GM18861 (cell line): Measurements from ENCODE around the gene ANKRD37.
"Not testable (repeated sequence)": the region's sequence is repeated elsewhere in the genome, so short reads cannot be mapped to it uniquely, and the experiment has no call there.

Source experiments
- ATAC-seq: cut with Tn5 transposase; IDR thresholded peaks from one replicate; pipeline ENCODE4 v1.9.1; 2021; ENCODE audit not compliant: unreplicated experiment

The ANKRD37 gene, protein sequence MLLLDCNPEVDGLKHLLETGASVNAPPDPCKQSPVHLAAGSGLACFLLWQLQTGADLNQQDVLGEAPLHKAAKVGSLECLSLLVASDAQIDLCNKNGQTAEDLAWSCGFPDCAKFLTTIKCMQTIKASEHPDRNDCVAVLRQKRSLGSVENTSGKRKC

DNA sequence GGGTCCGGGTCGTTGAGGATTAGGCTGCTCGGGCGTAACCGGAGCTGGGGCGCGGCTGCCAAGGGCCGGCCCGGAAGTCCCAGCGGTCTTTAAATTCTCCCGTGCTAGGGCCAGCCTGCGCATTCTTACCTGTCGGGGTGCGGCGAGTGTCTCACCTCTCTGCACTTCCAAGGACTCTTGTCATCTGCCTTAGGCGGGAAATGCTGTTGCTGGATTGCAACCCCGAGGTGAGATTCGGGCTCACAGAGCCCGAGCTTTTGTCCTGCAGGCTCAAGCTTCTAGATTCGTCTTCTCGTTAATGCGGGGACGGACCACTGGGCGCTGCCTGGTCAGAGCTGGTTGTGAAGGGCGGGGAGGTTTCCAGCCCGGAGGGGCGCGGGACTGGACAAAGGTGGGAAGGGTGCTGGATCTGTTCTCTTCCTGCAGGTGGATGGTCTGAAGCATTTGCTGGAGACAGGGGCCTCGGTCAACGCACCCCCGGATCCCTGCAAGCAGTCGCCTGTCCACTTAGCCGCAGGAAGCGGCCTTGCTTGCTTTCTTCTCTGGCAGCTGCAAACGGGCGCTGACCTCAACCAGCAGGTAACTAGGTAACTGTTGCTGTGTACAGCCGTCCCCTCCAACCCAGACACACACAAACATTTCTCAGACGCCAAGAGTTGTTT, at the start of gene ANKRD37:
Gene ANKRD37, plus strand, starts transcription at position 118 of the 662 bp plus-strand sequence. Its CDS starts 83 bp downstream, at position 201.
- ATAC-seq, result no peak

DNA sequence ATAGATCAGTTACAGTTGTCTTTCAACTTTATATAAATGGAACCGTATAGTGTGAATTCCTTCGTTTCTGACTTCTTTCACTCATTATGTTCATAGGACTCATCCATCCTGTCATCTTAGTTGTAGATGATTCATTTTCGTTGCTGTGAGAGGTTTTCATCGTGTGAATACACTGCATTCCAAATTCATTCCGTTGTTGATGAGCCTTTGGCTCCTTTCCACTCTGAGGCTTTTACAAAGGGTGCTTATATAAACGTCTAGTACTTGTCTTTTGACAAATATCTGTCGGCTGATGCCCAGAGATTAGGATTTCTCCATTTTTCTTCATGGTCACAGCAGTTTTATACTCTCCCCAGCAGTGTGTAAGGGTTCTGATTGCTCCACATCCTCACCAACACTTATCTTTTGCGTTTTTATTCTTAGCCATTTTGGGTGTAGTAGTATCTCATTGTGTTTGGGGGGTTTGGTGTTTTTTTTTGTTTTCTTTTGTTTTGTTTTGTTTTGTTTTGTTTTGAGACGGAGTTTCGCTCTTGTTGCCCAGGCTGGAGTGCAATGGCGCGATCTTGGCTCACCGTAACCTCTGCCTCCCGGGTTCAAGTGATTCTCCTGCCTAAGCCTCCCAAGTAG, 49.6 kb upstream of the ANKRD37 start:
- no peak for ATAC-seq

DNA sequence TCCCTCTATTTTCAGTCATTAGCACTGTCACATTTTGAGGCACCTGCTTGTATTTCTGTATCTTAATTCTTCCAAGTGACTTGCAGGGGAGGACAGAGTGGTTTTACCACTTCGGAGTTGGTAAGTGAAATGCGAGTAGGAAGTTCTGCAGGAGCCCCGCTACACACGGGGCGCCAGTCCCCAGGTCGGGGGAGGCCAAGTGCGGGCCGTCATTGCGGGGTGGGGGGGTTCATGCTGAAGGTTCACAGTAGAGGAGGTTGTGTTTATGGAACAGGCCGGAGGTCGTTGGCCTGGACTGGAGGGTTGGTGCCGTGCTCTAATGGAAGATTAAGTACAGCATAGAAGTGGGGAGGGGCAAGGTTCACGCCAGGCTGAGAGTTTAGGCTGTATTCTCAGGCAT, 45.0 kb upstream of the ANKRD37 start:
- ATAC-seq, result no peak

DNA sequence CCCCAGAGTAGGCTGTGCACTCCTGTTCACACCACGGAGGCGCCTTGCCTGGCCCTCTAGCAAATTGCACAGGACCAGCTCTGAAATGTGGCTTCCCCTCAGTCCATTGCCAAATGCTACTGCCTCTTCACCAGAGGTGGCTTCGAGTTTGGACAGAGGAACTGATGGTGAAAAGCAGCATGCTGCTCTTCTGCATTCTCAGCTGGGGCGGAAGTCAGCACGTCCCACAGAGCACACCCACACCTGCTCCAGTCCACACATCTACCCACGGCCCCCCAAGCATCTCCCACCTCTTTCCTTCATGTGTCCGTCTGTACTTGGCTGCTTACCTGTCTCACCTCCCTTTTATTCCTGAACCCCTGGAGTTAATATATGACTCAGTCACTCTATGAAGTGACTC, 44.4 kb upstream of the ANKRD37 start:
- no peak for ATAC-seq

DNA sequence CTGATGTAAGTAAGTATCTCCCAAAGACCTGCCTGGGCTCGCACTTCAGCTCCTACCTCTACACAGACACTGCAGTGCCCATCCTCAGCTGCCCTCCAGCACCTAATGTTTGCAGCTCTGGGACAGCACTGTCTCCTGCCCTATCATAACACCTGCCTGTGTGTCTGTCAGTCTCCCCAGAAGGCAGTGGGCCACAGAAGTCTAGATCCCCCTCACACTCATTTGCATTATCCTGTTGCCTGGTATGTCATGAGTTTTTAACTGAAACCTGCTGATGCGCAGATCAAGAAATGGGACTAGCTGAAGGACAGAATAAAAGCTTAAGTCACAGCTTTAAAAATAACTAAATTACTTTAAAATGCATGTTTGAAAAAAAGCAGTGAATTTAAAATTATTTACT, 43.9 kb upstream of the ANKRD37 start:
- no peak for ATAC-seq

DNA sequence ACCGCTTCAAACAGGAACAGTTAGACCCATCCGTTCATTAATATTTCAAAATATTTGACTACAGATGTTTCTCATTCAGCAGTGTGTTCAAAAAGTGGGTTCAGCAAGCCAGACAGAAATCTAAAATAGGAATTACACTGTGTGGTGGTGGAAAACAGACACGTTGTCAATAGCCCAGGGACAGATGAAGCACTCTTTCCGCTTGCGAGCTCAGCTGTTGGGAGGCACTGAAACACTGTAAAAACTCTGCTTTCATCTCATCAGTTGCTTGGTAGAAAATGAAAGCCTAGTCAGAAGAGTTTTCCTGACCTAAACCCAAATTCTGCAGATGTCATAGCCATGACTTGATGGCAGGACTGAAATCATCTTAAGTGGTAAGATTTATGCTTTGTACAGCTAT, 39.4 kb upstream of the ANKRD37 start:
- ATAC-seq, result no peak

DNA sequence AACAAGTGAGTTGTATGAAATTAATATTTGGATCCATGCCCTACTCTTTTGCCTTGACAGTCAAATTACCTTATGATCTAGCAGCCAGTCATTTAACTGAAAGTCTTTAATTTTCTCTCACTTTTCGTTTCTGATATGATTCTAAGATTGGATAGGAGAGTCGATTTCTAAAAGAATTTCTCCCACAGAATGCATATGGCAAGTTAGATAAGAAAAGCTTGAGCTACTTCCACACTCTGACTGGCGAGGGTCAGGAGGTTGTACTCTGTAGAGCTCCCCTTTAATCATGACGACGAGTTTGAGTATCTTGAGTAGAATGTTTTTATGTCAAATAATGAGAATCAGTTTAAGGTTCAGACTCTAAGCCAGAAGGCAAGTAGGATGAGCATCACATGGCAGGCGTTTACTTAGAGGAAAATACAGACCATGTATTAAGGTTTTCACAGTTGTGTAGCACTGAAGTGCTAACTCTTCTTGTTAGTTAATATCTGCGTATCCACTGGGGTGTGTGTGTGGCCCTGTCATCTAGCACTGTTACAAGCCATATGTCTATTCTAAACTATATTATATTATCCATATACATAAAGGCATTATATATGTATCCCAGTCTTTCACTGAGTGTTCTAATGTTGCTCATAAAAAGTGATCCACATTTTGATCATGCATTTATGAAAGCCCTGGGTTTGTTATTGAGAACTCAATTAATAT, 38.8 kb upstream of the ANKRD37 start:
- ATAC-seq, result no peak

DNA sequence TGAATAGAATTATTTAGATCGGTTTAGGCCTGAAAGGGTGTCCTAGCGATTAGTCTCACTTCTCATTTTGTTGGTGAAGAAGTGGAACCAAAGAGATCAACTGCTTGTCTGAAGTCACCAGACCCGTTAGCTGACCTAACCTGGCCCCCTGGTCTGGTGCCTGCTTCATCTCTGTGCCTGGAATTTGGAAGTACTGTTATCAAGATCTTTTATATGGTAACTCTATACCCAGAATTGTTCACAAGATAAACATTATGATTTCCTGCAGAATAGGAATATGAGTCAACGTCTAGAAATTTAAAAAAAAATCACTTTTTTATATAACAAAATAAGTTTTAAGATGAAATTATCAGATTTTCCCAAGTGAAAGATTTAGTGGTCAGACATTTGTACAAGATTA, 38.1 kb upstream of the ANKRD37 start:
- ATAC-seq, result no peak

DNA sequence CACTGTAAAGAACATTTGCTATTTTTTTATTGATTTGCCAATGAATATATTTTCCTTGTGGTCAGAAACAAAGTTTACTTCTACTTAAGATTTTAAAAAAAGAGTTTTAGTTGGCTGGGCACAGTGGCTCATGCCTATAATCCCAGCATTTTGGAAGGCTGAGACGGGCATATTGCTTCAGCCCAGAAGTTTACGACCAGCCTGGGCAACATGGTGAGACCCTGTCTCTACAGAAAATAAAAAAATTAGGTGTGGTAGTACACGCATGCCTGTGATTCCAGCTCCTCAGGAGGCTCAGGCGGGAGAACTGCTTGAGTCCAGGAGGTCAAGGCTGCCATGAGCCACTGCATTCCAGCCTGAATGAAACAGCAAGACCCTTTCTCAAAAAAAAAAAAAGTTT, 37.7 kb upstream of the ANKRD37 start:
- no peak for ATAC-seq

DNA sequence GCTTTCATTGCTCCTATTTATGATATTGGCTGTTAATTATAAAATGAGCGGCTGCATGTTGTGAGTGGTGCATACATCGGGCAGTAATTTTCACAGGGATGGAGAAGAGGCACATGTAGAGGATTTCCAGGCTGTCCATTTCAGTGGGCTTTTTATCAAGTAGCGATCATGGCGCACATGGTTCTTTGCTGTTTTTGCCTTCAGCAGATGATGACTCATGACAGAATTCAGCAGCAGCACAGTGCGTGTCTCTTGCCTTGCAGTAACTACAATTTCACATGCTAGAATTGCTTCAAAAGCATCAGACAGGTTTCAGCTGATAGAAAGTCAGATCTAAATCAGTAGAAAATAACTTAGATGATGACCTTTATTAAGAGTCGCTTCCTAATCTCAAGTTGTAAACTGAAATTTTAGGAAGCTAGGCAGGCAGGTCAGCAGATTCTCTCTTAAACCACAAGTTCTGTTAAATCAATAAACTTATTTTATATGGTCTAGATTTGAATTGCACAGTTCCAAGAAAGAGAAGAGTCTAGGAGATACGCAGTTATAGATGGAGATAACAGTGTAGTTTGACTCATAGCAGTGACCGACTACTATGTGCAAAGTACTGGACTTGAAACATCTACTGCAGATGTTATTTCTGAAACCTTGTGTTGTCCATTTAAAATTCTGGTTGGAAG, 36.7 kb upstream of the ANKRD37 start:
- no peak for ATAC-seq

DNA sequence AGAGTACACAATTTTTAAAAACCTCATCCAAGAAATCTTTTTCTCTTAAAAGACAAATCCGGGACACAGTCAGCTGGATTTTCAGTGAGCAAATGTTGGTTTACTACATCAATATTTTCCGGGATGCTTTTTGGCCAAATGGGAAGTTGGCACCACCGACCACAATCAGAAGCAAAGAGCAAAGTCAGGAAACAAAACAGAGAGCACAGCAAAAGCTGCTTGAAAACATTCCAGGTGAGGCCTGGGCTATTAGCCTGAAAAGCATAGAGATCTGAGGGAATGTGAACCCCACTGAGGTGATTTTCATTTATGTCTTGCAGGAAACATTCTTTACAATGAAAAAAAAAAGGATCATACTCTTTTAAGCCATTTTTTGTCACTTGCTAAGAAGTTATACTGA, 34.8 kb upstream of the ANKRD37 start:
- ATAC-seq, result no peak

DNA sequence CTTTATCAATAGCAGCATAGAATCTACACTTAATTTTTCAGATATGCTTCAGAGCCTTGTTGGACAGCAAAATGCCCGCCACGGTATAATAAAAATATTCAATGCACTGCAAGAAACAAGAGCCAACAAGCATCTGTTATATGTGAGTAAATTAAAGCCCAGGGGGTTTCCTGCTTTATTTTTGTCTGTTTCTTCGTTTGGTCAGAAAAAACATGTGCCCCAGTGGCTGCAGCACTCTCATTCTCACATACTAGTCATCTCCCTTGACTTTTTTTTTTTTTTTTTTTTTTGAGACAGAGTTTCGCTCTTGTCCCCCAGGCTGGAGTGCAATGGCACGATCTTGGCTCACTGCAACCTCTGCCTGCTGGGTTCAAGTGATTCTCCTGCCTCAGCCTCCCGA, 34.1 kb upstream of the ANKRD37 start:
- not testable (repeated sequence) for ATAC-seq

DNA sequence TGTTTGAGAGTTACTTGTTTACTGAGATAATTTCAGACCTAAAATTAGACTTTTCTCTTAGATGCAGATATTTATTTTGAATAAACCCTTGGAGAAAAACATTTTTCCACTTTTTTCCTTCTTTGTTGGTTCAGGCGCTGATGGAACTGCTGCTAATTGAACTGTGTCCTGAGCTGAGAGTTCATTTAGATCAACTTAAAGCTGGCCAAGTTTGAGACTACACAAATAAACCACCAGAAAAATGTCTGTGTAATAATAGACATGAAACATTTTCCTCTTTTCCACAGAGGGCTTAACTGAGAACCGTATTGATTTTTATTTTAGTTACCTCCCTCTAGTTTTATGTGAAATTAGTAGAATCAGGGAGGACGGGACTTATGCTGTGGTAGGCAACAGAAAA, 33.4 kb upstream of the ANKRD37 start:
- no peak for ATAC-seq

DNA sequence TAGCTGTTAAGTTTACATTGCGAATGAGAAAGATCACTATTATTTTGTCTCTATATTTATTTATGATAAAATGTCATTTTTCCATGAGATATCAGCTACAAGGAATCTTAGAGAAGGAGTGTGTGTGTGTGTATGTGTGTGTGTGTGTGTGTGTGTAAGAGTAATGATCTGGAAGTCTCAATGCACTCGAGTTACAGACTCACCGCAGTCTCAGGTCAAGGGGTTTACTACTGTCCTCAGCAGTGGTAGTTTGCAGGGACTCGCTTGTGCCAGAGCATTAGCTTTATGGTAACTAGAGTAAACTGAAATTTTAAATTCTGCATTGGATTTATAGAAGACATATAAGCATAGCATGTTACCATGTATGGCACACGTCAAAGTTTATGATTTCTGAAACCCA, 31.8 kb upstream of the ANKRD37 start:
- no peak for ATAC-seq

DNA sequence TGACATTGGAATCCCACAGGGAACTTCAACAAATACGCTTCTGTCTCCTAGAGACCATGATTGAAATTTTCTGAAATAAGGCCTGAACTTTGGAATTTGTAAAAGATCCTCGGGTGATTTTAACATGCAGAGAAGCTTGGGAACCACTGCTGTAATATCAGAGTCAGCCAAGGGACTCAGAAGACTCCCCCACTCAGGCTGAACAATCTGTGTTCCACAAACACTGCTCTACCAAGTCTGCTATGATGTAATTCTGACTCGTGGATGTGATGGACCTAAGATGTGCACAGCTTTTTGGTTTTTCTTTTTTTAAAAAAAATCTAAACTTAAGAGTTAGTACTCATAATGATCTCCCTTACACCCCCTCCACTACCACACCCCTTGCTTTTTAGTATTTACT, 26.9 kb upstream of the ANKRD37 start:
- no peak for ATAC-seq

DNA sequence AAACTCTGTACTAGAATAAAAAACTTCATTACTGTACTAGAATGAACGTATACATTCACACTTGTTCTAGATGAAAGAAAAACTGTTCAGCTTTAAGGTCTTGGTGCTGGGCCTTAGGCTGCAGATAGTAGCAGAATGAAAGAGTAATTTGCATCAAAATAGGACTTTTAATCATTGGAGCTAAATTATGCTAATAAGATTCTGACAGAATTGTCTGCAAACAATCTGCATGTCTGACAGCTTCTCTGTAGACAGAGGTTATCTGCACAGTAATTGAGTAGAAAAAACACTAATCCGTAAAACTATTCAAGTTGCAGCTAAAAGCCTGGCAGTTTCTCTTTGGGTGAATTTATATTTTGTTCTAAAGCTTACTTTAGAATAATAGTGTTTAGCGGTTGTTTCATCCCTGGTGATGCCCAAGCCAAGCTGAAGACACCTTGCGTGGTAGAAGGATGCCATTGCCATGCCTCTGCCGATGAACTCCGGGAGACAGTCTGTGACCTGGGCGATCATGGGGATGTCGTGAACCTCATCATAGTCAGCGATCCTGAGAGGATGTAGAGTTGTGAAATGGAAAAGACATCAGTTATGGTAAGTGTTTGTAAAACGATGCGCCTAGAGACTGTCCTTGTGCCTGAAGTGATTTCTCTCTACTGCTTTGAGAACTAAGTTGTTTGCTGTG, 26.2 kb upstream of the ANKRD37 start:
- ATAC-seq, result no peak

DNA sequence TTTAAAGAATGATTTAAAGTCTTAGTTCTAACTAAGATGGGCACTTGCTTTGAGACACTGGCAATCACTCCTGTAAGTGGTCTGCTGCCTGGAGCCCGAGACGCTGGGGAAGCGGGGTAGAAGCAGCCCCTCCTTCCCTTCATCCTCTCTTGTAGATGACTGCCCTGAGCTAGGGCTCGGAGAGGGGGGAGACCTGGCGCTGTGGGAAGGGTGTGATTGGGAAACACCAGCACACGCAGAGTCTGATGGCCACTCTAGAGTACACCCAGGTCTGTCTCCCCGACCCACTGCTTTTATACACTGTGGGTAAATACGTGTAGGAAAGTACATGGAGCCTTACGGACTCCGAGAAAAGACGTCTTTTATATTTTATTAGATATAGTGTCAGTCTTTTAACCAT, 24.9 kb upstream of the ANKRD37 start:
- no peak for ATAC-seq

DNA sequence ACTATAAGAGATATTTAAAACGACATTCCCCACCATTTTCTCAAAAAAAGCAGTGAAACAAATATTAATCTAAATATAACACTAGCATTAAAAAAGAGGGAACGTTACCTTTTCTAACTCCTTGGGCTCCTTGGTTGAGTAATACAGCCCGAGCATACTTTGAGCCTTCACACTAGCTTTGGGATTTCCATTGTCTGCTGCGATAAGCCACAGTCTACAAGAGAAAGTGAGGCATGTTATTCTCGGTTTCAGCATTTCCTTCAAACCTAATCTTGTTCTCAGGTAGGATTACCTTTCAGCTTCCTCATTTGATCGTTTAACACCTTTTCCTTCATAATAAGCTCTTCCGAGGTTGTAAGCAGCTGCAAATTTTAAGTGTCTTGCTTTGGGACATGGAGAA, 22.6 kb upstream of the ANKRD37 start:
- no peak for ATAC-seq

DNA sequence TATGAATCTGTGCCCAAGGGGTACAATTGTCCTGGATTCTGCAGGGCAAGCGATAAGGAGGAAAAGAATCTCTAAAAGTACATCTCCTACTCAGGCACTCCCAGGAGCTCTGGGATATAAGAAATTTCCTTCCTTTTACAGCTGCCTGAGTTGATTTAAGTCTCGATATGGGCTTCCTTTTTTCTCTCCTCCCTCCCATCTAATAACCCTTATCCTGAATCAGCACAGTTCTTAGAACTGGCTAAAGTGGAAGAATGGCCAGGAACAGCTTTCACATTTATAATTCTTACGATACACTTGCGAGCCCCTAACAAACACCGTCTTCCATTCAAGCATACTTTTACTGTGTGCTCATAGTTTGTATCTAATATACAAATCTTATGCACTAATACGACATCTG, 22.1 kb upstream of the ANKRD37 start:
- no peak for ATAC-seq

DNA sequence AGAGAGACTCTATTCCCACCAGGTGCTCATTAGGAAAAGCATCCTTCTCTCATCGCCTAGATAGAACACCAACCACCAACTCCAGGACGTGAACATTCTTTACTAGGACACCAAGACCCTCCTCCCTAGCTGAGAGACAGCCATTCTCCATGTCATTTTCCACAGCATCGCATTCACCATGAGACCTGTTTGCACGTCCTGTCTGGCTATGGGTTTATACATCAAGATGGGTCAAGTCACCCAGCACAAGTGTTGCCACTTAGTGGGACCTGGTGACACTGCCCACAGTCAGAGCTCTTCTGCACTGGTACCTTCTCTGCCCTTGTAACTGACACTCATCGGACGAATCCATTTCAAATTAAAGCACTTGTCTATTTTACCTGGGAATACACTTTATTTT, 18.4 kb upstream of the ANKRD37 start:
- no peak for ATAC-seq
